OCI-LY7 (cell line): ENCODE results near the gene R3HCC1L. TPM values are rescaled to one million over a fixed set of nuclear protein-coding genes. Genes with fewer than 3 reads are reported as not detected.

Experiments used
- BruUV-seq: library from RNA; stranded (reverse); fragments of 400-500 nt; replicated peaks from 2 replicates; lab custom pipeline; 2021; lab: Mats Ljungman, UMichigan
- CTCF ChIA-PET: fragments of 300-600 bp; sonication (Branson Sonifier 250); formaldehyde crosslinking; loops from one replicate; lab custom pipeline; 2022; ENCODE audit warnings: antibody characterized with exemption; ENCODE audit not compliant: unreplicated experiment; lab: Charles Lee
- POLR2A ChIA-PET: fragments of 300-600 bp; sonication (Branson Sonifier 250); formaldehyde crosslinking; loops from one replicate; lab custom pipeline; 2022; ENCODE audit warnings: antibody characterized with exemption; lab: Charles Lee
- DNase-seq: peaks from one replicate; pipeline ENCODE4 v3.0.0-alpha.2; 2015; ENCODE audit warnings: low spot score
- H2AFZ ChIP-seq: fragments of 200-600 bp; sonication (generic), shearing (Covaris generic); 2 replicates; pipeline ENCODE4 v1.6.1; 2014; ENCODE audit warnings: mild to moderate bottlenecking, antibody characterized with exemption, low read length, moderate library complexity
- H3K27ac ChIP-seq: fragments of 200-600 bp; sonication (generic); 2 replicates; pipeline ENCODE4 v1.5.1; 2014; ENCODE audit warnings: mixed run types, low read depth, mild to moderate bottlenecking, moderate library complexity, low read length, inconsistent platforms; ENCODE audit not compliant: poor library complexity, severe bottlenecking
- H3K36me3 ChIP-seq: fragments of 200-600 bp; sonication (generic); 2 replicates; pipeline ENCODE4 v1.6.1; 2014; ENCODE audit warnings: mild to moderate bottlenecking, antibody characterized with exemption, low read length, moderate library complexity, mixed read lengths; ENCODE audit not compliant: insufficient read depth
- H3K4me1 ChIP-seq: fragments of 200-600 bp; sonication (generic); 2 replicates; pipeline ENCODE4 v1.5.1; 2014; ENCODE audit warnings: mild to moderate bottlenecking, low read length; ENCODE audit not compliant: insufficient read depth, poor library complexity, severe bottlenecking
- H3K4me2 ChIP-seq: fragments of 200-600 bp; sonication (generic); 2 replicates; pipeline ENCODE4 v1.6.1; 2014; ENCODE audit warnings: mild to moderate bottlenecking, low read length
- H3K4me3 ChIP-seq: fragments of 200-600 bp; sonication (generic); 2 replicates; pipeline ENCODE4 v1.5.1; 2014; ENCODE audit warnings: mild to moderate bottlenecking, low read depth, low read length; ENCODE audit not compliant: poor library complexity, severe bottlenecking
- H3K79me2 ChIP-seq: fragments of 200-600 bp; sonication (generic); 2 replicates; pipeline ENCODE4 v1.6.1; 2016; ENCODE audit warnings: low read depth, mild to moderate bottlenecking, low read length, moderate library complexity, mixed read lengths; ENCODE audit not compliant: insufficient read depth
- H3K9me2 ChIP-seq: fragments of 200-600 bp; sonication (generic); 2 replicates; pipeline ENCODE4 v1.6.1; 2016; ENCODE audit warnings: mild to moderate bottlenecking, low read length, mixed read lengths; ENCODE audit not compliant: insufficient read depth
- H3K9me3 ChIP-seq: fragments of 200-600 bp; sonication (generic); 2 replicates; pipeline ENCODE4 v1.6.1; 2014; ENCODE audit warnings: mild to moderate bottlenecking, mixed run types, low read length, mixed read lengths
- H4K20me1 ChIP-seq: fragments of 200-600 bp; sonication (generic); 2 replicates; pipeline ENCODE4 v1.6.1; 2014; ENCODE audit warnings: mild to moderate bottlenecking, antibody characterized with exemption, low read length, moderate library complexity, mixed read lengths; ENCODE audit not compliant: insufficient read depth
- EZH2phosphoT487 ChIP-seq: fragments of 200-600 bp; sonication (generic); IDR thresholded peaks from 2 replicates; pipeline ENCODE4 v1.6.1; 2018; ENCODE audit warnings: low read depth, borderline replicate concordance, mild to moderate bottlenecking, mixed run types, antibody characterized with exemption, low read length, moderate library complexity, mixed read lengths
- intact Hi-C: fragments of 100-400 bp; cut with micrococcal nuclease; formaldehyde crosslinking; loops from one replicate; pipeline ENCODE4 v1.10.0; 2022; ENCODE audit not compliant: unreplicated experiment
- total RNA-seq, 2 experiments: library from RNA; depleted of rRNA in 1 of 2; stranded (reverse); fragments of >200 nt in 1 of 2; shearing (Covaris generic) in 1 of 2; gene quantifications; 2 replicates each; pipeline ENCODE4 v1.2.3, GENCODE V29; 2014 to 2022
- TF ChIP-seq, protein P1 (sequence below): fragments of 200-600 bp; sonication (generic); conservative IDR thresholded peaks from 2 replicates; pipeline ENCODE4 v1.5.1; 2014; ENCODE audit warnings: mild to moderate bottlenecking, antibody characterized with exemption, low read length, moderate library complexity, mixed read lengths

Gene R3HCC1L
- total RNA-seq, 2 experiments from 2014 or later: 38.8 to 42.0 TPM

GRCh38 chr10:98265403-98266378 lies 131.2 kb downstream of the R3HCC1L start:
- no peak for DNase-seq
- Histone ChIP-seq H3K36me3 (no peaks in the 10 kb centered on the region), H3K4me1 (no peaks in the 10 kb centered on the region), H3K4me3 (no peak overlapping the region), H3K9me2 (no peaks in the 10 kb centered on the region), H3K4me2 (no peak overlapping the region), H3K79me2 (no peaks in the 10 kb centered on the region), H3K27ac (no peak overlapping the region), H2AFZ (no peak overlapping the region), H4K20me1 (no peaks in the 10 kb centered on the region), H3K9me3 (no peaks in the 10 kb centered on the region)
- ChIA-PET CTCF (no interaction called here), POLR2A (interaction anchor here (0.6 kb wide), 2 partner anchors 20 to 1360 kb away, joined by 3 read pairs; no protein-coding TSS in a partner anchor)
- intact Hi-C loops: no loop called here
- TF ChIP-seq, protein P1, sequence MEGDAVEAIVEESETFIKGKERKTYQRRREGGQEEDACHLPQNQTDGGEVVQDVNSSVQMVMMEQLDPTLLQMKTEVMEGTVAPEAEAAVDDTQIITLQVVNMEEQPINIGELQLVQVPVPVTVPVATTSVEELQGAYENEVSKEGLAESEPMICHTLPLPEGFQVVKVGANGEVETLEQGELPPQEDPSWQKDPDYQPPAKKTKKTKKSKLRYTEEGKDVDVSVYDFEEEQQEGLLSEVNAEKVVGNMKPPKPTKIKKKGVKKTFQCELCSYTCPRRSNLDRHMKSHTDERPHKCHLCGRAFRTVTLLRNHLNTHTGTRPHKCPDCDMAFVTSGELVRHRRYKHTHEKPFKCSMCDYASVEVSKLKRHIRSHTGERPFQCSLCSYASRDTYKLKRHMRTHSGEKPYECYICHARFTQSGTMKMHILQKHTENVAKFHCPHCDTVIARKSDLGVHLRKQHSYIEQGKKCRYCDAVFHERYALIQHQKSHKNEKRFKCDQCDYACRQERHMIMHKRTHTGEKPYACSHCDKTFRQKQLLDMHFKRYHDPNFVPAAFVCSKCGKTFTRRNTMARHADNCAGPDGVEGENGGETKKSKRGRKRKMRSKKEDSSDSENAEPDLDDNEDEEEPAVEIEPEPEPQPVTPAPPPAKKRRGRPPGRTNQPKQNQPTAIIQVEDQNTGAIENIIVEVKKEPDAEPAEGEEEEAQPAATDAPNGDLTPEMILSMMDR: no peak
- no peak for TF ChIP-seq EZH2phosphoT487
- no TSS peak for BruUV-seq

DNA sequence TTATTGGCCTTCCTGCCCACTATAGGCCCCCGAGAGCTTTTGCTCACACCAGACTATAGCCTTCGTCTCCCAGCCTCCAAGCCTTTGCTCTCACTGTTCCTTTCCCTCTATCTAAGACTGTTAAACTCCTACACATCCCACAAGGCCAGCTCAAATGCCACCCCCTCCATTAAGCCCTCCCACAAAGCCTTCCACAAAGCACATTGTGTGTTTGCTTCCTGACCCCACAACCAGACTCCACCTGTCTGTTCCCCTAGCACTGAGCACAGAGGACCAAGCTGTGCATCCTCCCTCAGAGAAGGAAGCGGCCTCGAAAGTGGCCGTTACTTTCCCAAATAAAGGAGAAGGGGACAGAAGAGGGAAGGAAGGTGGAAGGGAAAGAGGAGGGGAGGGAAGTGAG lies 132.2 kb downstream of the R3HCC1L start:
- TF ChIP-seq EZH2phosphoT487: no peak
- TF ChIP-seq, protein P1: no peak
- DNase-seq: no peak
- Histone ChIP-seq H3K27ac (no peak overlapping the region), H3K36me3 (no peaks in the 10 kb centered on the region), H3K4me1 (no peaks in the 10 kb centered on the region), H3K4me2 (no peak overlapping the region), H3K79me2 (no peaks in the 10 kb centered on the region), H4K20me1 (no peaks in the 10 kb centered on the region), H3K9me2 (no peaks in the 10 kb centered on the region), H2AFZ (no peak overlapping the region), H3K9me3 (no peaks in the 10 kb centered on the region), H3K4me3 (no peak overlapping the region)
- intact Hi-C loops: no loop called here
- CTCF ChIA-PET: no interaction called here
- no TSS peak for BruUV-seq
- POLR2A ChIA-PET: interaction anchor here (0.6 kb wide), 1 partner anchor 19 kb away, joined by 3 read pairs; no protein-coding TSS in a partner anchor
